CD4-positive, alpha-beta memory T cell (primary cell): ENCODE results near the gene HSF2. TPM values are rescaled to one million over a fixed set of nuclear protein-coding genes. Genes with fewer than 3 reads are reported as not detected.
A peak's percentile ranks its signal among the peaks of the same experiment; 100 is the strongest.
"Not testable (repeated sequence)": the region's sequence is repeated elsewhere in the genome, so short reads cannot be mapped to it uniquely, and the experiment has no call there.

Experiments used
- CTCF ChIA-PET: fragments of 350-600 bp; sonication (Branson Sonifier 250); formaldehyde crosslinking; loops from one replicate; lab custom pipeline; 2021; ENCODE audit warnings: inconsistent platforms; ENCODE audit not compliant: partially characterized antibody; lab: Charles Lee
- POLR2A ChIA-PET: fragments of 350-600 bp; sonication (Branson Sonifier 250); formaldehyde crosslinking; loops from one replicate; lab custom pipeline; 2021; ENCODE audit not compliant: partially characterized antibody; lab: Charles Lee
- DNase-seq, 5 donors: peaks; one replicate each; pipeline versions ENCODE4 v3.0.0 to v3.0.0-alpha.2; 2020 to 2022; ENCODE audit warnings: mixed read lengths in 1 of 5
- H3K27ac ChIP-seq: one replicate; pipeline ENCODE4 v1.7.0; 2013; ENCODE audit warnings: low read depth, low read length
- H3K27me3 ChIP-seq: 2 replicates; pipeline ENCODE4 v1.7.0; 2013; ENCODE audit warnings: mild to moderate bottlenecking, low read length, moderate library complexity; ENCODE audit not compliant: insufficient read depth
- H3K36me3 ChIP-seq: 2 replicates; pipeline ENCODE4 v1.7.0; 2013; ENCODE audit warnings: mild to moderate bottlenecking, low read length, moderate library complexity; ENCODE audit not compliant: insufficient read depth
- H3K4me1 ChIP-seq: 2 replicates; pipeline ENCODE4 v1.7.0; 2013; ENCODE audit warnings: mild to moderate bottlenecking, low read length, moderate library complexity; ENCODE audit not compliant: insufficient read depth
- H3K4me3 ChIP-seq, 2 donors: one replicate each; pipeline ENCODE4 v1.7.0; 2013; ENCODE audit warnings: low read length in 2 of 2, mild to moderate bottlenecking in 1 of 2
- H3K9me3 ChIP-seq, 2 donors: one replicate each; pipeline ENCODE4 v1.7.0; 2013; ENCODE audit warnings: low read length in 2 of 2, control low read depth in 1 of 2; ENCODE audit not compliant: control insufficient read depth in 1 of 2
- H3K27ac Mint-ChIP-seq, 7 donors: one replicate each; pipeline ENCODE4 v1.8.0; 2020 to 2021; ENCODE audit warnings: mixed read lengths in 7 of 7, mild to moderate bottlenecking in 6 of 7, inconsistent platforms in 3 of 7, moderate library complexity in 3 of 7
- H3K27me3 Mint-ChIP-seq, 2 donors: one replicate each; pipeline ENCODE4 v1.8.0; 2020 to 2021; ENCODE audit warnings: mixed read lengths in 2 of 2
- H3K36me3 Mint-ChIP-seq, 2 donors: one replicate each; pipeline ENCODE4 v1.8.0; 2020 to 2021; ENCODE audit warnings: mixed read lengths in 2 of 2, inconsistent platforms in 1 of 2, mild to moderate bottlenecking in 1 of 2
- H3K4me1 Mint-ChIP-seq, 4 donors: one replicate each; pipeline ENCODE4 v1.8.0; 2020 to 2021; ENCODE audit warnings: mixed read lengths in 4 of 4, mild to moderate bottlenecking in 1 of 4
- H3K4me3 Mint-ChIP-seq, 8 donors: one replicate each; pipeline ENCODE4 v1.8.0; 2020 to 2021; ENCODE audit warnings: mixed read lengths in 8 of 8, mild to moderate bottlenecking in 7 of 8, moderate library complexity in 6 of 8, inconsistent platforms in 3 of 8
- H3K9me3 Mint-ChIP-seq, 8 donors: one replicate each; pipeline ENCODE4 v1.8.0; 2020 to 2021; ENCODE audit warnings: mixed read lengths in 8 of 8, mild to moderate bottlenecking in 5 of 8, inconsistent platforms in 3 of 8, moderate library complexity in 1 of 8
- intact Hi-C: fragments of 100-400 bp; cut with micrococcal nuclease; formaldehyde crosslinking; loops from one replicate; pipeline ENCODE4 v1.15.1; 2023
- polyA plus RNA-seq, 2 donors: library from polyadenylated mRNA; unstranded; fragments of 300-500 nt; fragmentation: Illumina TruSeq; gene quantifications; one replicate each; pipeline ENCODE4 v1.2.3, GENCODE V29; 2021
- total RNA-seq, 2 experiments: library from RNA; stranded (reverse); gene quantifications; one replicate each; pipeline ENCODE4 v1.2.3, GENCODE V29; 2021

The HSF2 gene
- total and polyA plus RNA-seq, 4 experiments from 2014 or later = 15.7 to 20.7 (median 16.6) TPM

DNA sequence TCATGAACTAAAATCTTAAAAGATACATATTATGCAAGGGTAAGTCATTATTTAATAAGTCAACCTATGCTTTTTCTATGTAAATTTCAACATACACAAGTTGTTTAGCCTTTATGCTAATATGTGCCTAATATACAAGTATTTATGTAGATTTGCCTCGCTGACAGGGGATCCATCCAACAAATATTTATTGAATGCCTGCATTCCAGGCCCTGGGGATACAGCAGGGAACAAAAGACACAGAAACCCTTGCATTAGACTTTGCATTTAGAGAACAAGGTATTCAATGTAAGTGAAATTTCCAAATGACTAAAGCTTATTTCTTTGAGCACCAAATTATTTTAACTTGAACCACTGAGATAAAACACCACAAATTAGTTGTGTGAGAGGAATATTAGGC is 53.1 kb downstream of the HSF2 start:
- Histone ChIP-seq H3K4me1 (peaks cover 3% of the 10 kb centered on the region), H3K4me3 (no peak overlapping the region), H3K9me3 (no peaks in the 10 kb centered on the region), H3K27me3 (no peaks in the 10 kb centered on the region), H3K36me3 (peaks cover 77% of the 10 kb centered on the region), H3K27ac (no peak overlapping the region)
- Mint-ChIP-seq H3K4me1 (peaks cover 21 to 44% (median 35%) of the 10 kb centered on the region in 4 donors), H3K4me3 (no peak overlapping the region), H3K27me3 (no peaks in the 10 kb centered on the region), H3K9me3 (no peaks in the 10 kb centered on the region), H3K36me3 (peaks cover 60 to 85% of the 10 kb centered on the region in 2 donors), H3K27ac (peak overlapping the region in 2 of 7 donors; percentile 23 to 49)
- ChIA-PET CTCF (interaction anchor here (0.6 kb wide), 1 partner anchor 139 kb away, joined by 3 read pairs; no protein-coding TSS in a partner anchor), POLR2A (interaction anchor here (1.3 kb wide), 1 partner anchor 14 kb away, joined by 3 read pairs; no protein-coding TSS in a partner anchor)
- DNase-seq = no peak
- intact Hi-C loops = no loop called here

DNA sequence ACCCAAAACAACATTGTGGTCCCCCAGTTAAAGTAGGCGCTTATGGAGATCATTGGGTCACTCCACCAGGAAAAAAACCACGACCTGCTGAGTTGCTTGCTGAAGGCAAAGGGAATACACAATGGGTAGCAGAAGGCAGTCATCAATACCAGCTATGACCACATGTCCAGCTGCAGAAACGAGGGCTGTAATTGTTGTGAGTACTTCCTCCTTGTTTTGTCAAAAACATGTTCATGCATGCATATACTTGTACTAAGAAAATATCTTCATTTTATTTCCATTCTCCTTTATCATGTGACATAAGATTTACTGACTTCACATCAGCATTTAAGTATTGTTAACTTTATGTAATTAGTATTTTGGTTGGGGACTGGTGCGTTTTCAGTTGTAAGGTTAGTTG is 55.2 kb downstream of the HSF2 start:
- Histone ChIP-seq H3K27me3 (no peaks in the 10 kb centered on the region), H3K27ac (no peak overlapping the region), H3K9me3 (no peaks in the 10 kb centered on the region), H3K4me3 (no peak overlapping the region), H3K4me1 (peaks cover 23% of the 10 kb centered on the region), H3K36me3 (peaks cover 73% of the 10 kb centered on the region)
- CTCF ChIA-PET = interaction anchor here (1.5 kb wide), 1 partner anchor 11 kb away, joined by 3 read pairs; no protein-coding TSS in a partner anchor
- Mint-ChIP-seq H3K27ac (peak overlapping the region in 2 of 7 donors; percentile 22 to 66), H3K9me3 (no peaks in the 10 kb centered on the region), H3K4me3 (no peak overlapping the region), H3K36me3 (peaks cover 58 to 79% of the 10 kb centered on the region in 2 donors), H3K27me3 (no peaks in the 10 kb centered on the region), H3K4me1 (peaks cover 36 to 57% (median 49%) of the 10 kb centered on the region in 4 donors)
- no peak for DNase-seq
- intact Hi-C loops = no loop called here
- POLR2A ChIA-PET = no interaction called here

DNA sequence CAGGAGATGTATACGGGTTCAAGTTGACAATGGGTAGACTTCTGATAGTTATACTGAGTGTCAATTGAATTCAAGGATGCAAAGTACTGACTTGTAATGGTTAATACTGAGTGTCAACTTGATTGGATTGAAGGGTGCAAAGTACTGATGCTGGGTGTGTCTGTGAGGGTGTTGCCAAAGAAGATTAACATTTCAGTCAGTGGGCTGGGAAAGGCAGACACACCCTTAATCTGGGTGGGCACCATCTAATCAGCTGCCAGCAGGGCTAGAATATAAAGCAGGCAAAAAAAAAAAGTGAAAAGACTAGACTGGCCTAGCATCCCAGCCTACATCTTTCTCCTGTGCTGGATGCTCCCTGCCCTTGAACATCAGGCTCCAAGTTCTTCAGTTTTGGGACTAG is 55.7 kb downstream of the HSF2 start:
- H3K9me3 ChIP-seq, H3K4me3 ChIP-seq, H3K4me3 Mint-ChIP-seq, H3K27ac ChIP-seq, DNase-seq, H3K9me3 Mint-ChIP-seq, H3K27me3 Mint-ChIP-seq, POLR2A ChIA-PET, intact Hi-C loops, H3K27me3 ChIP-seq: not testable (repeated sequence)
- peaks cover 37 to 61% (median 52%) of the 10 kb centered on the region in 4 donors for H3K4me1 Mint-ChIP-seq
- Histone ChIP-seq H3K36me3 (peaks cover 69% of the 10 kb centered on the region), H3K4me1 (peaks cover 27% of the 10 kb centered on the region)
- peaks cover 57 to 76% of the 10 kb centered on the region in 2 donors for H3K36me3 Mint-ChIP-seq
- peak overlapping the region in 4 of 7 donors; percentile 9 to 69 (median 38) for H3K27ac Mint-ChIP-seq
- CTCF ChIA-PET = interaction anchor here (1.5 kb wide), 1 partner anchor 12 kb away, joined by 3 read pairs; no protein-coding TSS in a partner anchor

DNA sequence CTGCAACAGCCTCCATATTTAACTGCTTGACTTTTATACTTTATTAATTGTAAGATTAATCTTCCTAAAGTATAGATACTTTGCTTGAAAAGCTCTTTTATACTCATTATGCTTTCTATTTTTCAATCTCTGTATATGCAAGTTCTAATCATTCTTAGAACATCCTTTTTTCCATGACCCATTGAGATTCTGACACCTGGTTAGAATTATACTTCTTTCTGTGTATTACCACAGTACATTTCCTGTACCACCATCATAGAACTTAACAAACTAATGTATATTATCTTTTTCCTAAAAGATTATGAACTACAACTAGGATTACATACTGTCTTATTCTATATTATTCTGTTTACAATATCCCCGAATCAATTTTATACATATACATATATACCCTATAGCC is 58.6 kb downstream of the HSF2 start:
- no peaks in the 10 kb centered on the region for H3K9me3 Mint-ChIP-seq
- POLR2A ChIA-PET = no interaction called here
- peaks cover 40 to 62% of the 10 kb centered on the region in 2 donors for H3K36me3 Mint-ChIP-seq
- peak overlapping the region in 4 of 7 donors; percentile 42 to 78 (median 66) for H3K27ac Mint-ChIP-seq
- intact Hi-C loops = no loop called here
- Histone ChIP-seq H3K9me3 (no peaks in the 10 kb centered on the region), H3K27ac (no peak overlapping the region), H3K4me3 (no peak overlapping the region), H3K36me3 (peaks cover 45% of the 10 kb centered on the region), H3K27me3 (no peaks in the 10 kb centered on the region), H3K4me1 (peaks cover 57% of the 10 kb centered on the region)
- H3K4me1 Mint-ChIP-seq = peaks cover 58 to 86% (median 73%) of the 10 kb centered on the region in 4 donors
- H3K4me3 Mint-ChIP-seq = peak overlapping the region in 1 of 8 donors; percentile 36
- DNase-seq = no peak
- no peaks in the 10 kb centered on the region for H3K27me3 Mint-ChIP-seq
- CTCF ChIA-PET = interaction anchor here (1.3 kb wide), 1 partner anchor 22 kb away, joined by 3 read pairs; no protein-coding TSS in a partner anchor

DNA sequence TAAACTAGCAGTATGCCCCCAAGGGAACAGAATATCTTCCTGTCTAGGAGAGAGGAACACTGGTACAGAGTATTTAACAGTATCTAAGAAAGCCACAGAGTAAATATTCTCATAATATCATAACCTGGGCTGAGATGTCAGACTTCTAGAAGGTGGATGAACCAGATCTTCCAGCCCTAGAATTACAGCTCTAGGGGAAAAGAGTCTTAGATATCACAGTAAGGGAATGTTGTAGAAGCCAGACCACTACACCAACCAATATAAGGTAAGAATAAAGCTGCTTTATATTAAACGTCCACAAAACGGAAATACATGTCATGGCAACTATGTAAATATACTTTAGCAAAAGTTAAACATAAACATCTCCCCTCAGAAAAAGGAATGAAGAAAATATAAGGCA is 59.8 kb downstream of the HSF2 start:
- H3K4me3 ChIP-seq = no peak overlapping the region
- no peaks in the 10 kb centered on the region for H3K27me3 Mint-ChIP-seq
- H3K9me3 ChIP-seq = no peaks in the 10 kb centered on the region
- peak overlapping the region; percentile 8 to 86 (median 46) for H3K27ac Mint-ChIP-seq
- peak overlapping the region; percentile 13 for H3K27ac ChIP-seq
- intact Hi-C loops = loop anchor here (1.0 kb wide), 1 partner anchor 8 kb away; no protein-coding TSS in a partner anchor
- POLR2A ChIA-PET = interaction anchor here (0.8 kb wide), 1 partner anchor 12 kb away, joined by 3 read pairs; no protein-coding TSS in a partner anchor
- H3K27me3 ChIP-seq = no peaks in the 10 kb centered on the region
- no peak for DNase-seq
- CTCF ChIA-PET = interaction anchor here (1.3 kb wide), 1 partner anchor 20 kb away, joined by 3 read pairs; no protein-coding TSS in a partner anchor
- H3K4me3 Mint-ChIP-seq = peak overlapping the region in 7 of 8 donors; percentile 4 to 64 (median 27)
- H3K36me3 Mint-ChIP-seq = peaks cover 39 to 54% of the 10 kb centered on the region in 2 donors
- no peaks in the 10 kb centered on the region for H3K9me3 Mint-ChIP-seq
- peaks cover 69% of the 10 kb centered on the region for H3K4me1 ChIP-seq
- peaks cover 63 to 93% (median 79%) of the 10 kb centered on the region in 4 donors for H3K4me1 Mint-ChIP-seq
- peaks cover 41% of the 10 kb centered on the region for H3K36me3 ChIP-seq

DNA sequence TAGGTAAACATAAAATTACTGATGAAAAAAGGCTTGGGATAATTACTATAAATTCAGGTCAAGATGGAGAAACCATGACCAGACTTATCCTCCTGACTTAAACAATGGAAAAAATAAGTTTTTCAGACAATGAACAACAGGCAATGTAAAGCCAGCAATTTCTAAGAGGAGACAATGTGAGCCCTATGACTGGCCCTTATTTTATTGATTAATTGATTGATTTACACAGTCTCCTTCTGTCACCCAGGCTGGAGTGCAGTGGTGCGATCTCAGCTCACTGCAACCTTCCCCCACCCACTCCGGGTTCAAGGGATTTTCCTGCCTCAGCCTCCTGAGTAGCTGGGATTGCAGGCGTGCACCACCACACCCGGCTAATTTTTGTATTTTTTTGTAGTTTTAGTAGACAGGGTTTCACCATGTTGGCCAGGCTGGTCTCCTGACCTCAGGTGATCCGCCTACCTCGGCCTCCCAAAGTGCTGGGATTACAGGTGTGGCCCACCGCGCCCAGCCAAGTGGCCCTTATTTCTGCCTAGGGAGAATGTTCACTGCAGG is 60.5 kb downstream of the HSF2 start:
- Histone ChIP-seq H3K36me3 (peaks cover 34% of the 10 kb centered on the region), H3K4me1 (peaks cover 76% of the 10 kb centered on the region)
- POLR2A ChIA-PET, H3K27me3 ChIP-seq, CTCF ChIA-PET, H3K4me3 ChIP-seq, H3K27me3 Mint-ChIP-seq, H3K9me3 Mint-ChIP-seq, H3K27ac ChIP-seq, H3K9me3 ChIP-seq, DNase-seq: not testable (repeated sequence)
- peaks cover 64 to 93% (median 77%) of the 10 kb centered on the region in 4 donors for H3K4me1 Mint-ChIP-seq
- intact Hi-C loops = loop anchor here (1.0 kb wide), 1 partner anchor 9 kb away; no protein-coding TSS in a partner anchor
- H3K4me3 Mint-ChIP-seq = peak overlapping the region in 6 of 8 donors; percentile 4 to 87 (median 20)
- H3K27ac Mint-ChIP-seq = peak overlapping the region in 6 of 7 donors; percentile 4 to 86 (median 46)
- H3K36me3 Mint-ChIP-seq = peaks cover 36 to 53% of the 10 kb centered on the region in 2 donors

DNA sequence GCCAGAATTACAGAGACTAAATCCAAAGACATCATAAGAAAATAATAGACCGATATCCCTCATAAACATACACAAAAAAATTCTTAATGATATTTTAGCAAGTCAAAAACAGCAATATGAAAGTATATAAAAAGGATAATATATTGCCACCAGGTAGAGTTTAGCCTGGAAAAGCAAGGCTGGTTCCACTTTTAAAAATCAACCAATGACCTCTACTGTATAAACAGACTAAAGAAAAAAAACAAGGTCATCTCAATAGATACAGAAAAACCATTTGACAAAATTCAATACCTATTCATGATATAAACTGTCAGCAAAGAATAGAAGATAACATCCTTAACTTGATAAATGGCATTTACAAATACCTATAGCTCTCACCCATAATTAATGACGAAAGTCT is 62.4 kb downstream of the HSF2 start:
- H3K4me3 Mint-ChIP-seq = peak overlapping the region in 7 of 8 donors; percentile 5 to 77 (median 63)
- H3K36me3 ChIP-seq = peaks cover 26% of the 10 kb centered on the region
- no peak for DNase-seq
- peaks cover 94% of the 10 kb centered on the region for H3K4me1 ChIP-seq
- peaks cover 70 to 99% (median 83%) of the 10 kb centered on the region in 4 donors for H3K4me1 Mint-ChIP-seq
- no peaks in the 10 kb centered on the region for H3K27me3 Mint-ChIP-seq
- intact Hi-C loops = loop anchor here (2.0 kb wide), 1 partner anchor 15 kb away; no protein-coding TSS in a partner anchor
- no peak overlapping the region for H3K27ac ChIP-seq
- no peaks in the 10 kb centered on the region for H3K27me3 ChIP-seq
- ChIA-PET POLR2A (no interaction called here), CTCF (no interaction called here)
- H3K9me3 Mint-ChIP-seq = no peaks in the 10 kb centered on the region
- peaks cover 39 to 51% of the 10 kb centered on the region in 2 donors for H3K36me3 Mint-ChIP-seq
- peak overlapping the region in 4 of 7 donors; percentile 2 to 79 (median 21) for H3K27ac Mint-ChIP-seq
- no peaks in the 10 kb centered on the region for H3K9me3 ChIP-seq
- H3K4me3 ChIP-seq = no peak overlapping the region
